Subcutaneous abdominal adipose tissue (tissue), 5 donors: ENCODE measurements around the gene RABGAP1L.

Experiments used
- H3K27ac ChIP-seq: one replicate; pipeline ENCODE4 v1.7.0; 2013; ENCODE audit warnings: low read depth, mild to moderate bottlenecking, inconsistent platforms, low read length, moderate library complexity
- H3K27me3 ChIP-seq, 5 donors: one replicate each; pipeline ENCODE4 v1.7.0; 2013; ENCODE audit warnings: low read length in 5 of 5, inconsistent platforms in 1 of 5; ENCODE audit not compliant: control insufficient read depth in 5 of 5, insufficient read depth in 4 of 5
- H3K36me3 ChIP-seq, 5 donors: one replicate each; pipeline ENCODE4 v1.7.0; 2013; ENCODE audit warnings: low read length in 5 of 5; ENCODE audit not compliant: control insufficient read depth in 5 of 5, insufficient read depth in 5 of 5
- H3K4me1 ChIP-seq, 5 donors: one replicate each; pipeline ENCODE4 v1.7.0; 2013; ENCODE audit warnings: low read length in 5 of 5, mild to moderate bottlenecking in 3 of 5, moderate library complexity in 1 of 5; ENCODE audit not compliant: control insufficient read depth in 5 of 5, insufficient read depth in 5 of 5
- H3K4me3 ChIP-seq, 5 donors: one replicate each; pipeline ENCODE4 v1.7.0; 2013; ENCODE audit warnings: low read length in 5 of 5, low read depth in 1 of 5
- H3K9ac ChIP-seq, 5 donors: one replicate each; pipeline ENCODE4 v1.7.0; 2013; ENCODE audit warnings: low read length in 5 of 5, mild to moderate bottlenecking in 4 of 5, moderate library complexity in 3 of 5
- H3K9me3 ChIP-seq, 5 donors: one replicate each; pipeline ENCODE4 v1.7.0; 2013; ENCODE audit warnings: low read length in 5 of 5; ENCODE audit not compliant: control insufficient read depth in 5 of 5
- donor health status: healthy.
- donor health status: healthy.
- donor health status: healthy.
- donor health status: healthy.
- donor health status: healthy.

Gene RABGAP1L

DNA sequence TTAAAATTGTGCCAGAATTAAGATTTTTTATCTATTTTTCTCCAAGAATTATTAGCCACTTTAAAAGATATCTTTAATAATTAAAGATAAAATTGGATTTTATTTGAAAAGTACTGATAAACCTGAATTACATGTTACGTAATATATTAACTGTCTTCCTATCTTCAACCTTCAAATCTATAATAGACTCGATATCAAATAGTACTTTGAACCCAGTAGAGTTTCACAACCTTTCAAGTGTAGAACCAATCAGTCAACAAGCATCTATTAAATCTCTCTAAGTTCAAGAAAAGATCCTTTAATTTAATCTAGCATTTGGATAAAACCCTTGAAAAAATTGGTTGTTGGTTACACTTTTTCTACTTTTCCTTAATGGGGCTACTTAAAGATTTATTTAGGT, 559.9 kb downstream of the RABGAP1L start:
- no peaks in the 10 kb centered on the region for H3K36me3 ChIP-seq
- no peak overlapping the region for H3K9ac ChIP-seq
- peaks cover 0 to 4% (median 0%) of the 10 kb centered on the region in 5 donors for H3K9me3 ChIP-seq
- H3K4me1 ChIP-seq: no peaks in the 10 kb centered on the region
- no peak overlapping the region for H3K27ac ChIP-seq
- no peaks in the 10 kb centered on the region for H3K27me3 ChIP-seq
- no peak overlapping the region for H3K4me3 ChIP-seq

DNA sequence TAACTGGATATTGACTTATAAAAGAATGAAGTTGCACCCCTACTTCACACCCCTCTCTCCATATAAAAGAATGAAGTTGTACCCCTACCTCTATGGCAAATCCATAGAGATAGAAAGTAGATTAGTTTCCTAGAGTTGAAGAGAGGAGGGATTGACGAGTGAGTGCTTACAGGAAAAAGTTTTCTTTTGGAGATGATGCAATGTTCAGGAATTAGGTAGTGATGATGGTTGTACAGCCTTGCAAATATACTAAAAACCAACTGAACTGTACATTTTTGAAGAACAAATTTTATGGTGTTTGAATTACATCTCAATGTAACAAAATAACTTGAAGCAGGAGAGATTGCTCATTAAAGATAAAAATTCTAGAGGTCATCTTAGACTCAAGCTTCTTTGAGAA, 561.3 kb downstream of the RABGAP1L start:
- Histone ChIP-seq H3K9me3 (peaks cover 0 to 4% (median 0%) of the 10 kb centered on the region in 5 donors), H3K27ac (no peak overlapping the region), H3K4me1 (no peaks in the 10 kb centered on the region), H3K4me3 (no peak overlapping the region), H3K27me3 (no peaks in the 10 kb centered on the region), H3K9ac (no peak overlapping the region), H3K36me3 (no peaks in the 10 kb centered on the region)

DNA sequence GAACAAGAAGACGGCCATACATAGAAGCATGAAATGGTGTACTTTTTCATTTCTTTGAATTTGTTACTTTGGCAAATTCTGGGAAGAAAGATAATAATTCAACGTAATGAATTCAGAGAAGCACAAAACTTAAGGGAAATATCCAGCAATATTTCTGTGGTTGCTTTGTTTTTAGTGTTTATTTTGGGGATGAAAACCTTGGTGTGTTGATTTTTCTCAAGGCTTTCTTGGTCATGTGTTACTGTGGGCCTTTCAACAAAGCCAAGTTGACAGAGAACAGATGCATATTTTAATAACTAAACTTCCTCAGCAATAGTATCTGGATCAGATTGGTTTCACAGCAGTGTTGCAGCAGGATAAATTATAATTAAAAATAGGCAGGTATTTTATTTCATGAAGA, 561.9 kb downstream of the RABGAP1L start:
- peaks cover 0 to 4% (median 0%) of the 10 kb centered on the region in 5 donors for H3K9me3 ChIP-seq
- no peak overlapping the region for H3K9ac ChIP-seq
- no peak overlapping the region for H3K4me3 ChIP-seq
- H3K27ac ChIP-seq: no peak overlapping the region
- H3K4me1 ChIP-seq: no peaks in the 10 kb centered on the region
- no peaks in the 10 kb centered on the region for H3K36me3 ChIP-seq
- H3K27me3 ChIP-seq: no peaks in the 10 kb centered on the region

DNA sequence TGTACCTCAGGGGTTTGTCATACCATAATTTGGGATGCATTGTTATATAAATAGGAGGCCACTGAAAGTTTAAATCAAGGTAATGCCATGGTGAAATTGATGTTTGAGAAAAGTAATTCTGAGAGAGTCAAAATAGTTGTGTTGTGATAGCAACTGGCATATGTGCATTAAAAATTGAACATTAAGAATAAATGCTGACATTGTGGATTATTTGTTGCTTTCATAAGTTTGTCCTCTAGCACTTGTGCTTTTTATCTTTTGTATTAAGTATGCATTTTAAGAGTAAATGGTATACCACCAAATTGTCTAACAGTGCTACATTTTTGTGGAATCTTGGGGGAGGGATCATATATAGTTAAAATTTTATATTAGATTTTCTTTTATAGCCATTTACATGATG, 564.5 kb downstream of the RABGAP1L start:
- H3K9ac ChIP-seq: no peak overlapping the region
- H3K27me3 ChIP-seq: no peaks in the 10 kb centered on the region
- peaks cover 0 to 4% (median 0%) of the 10 kb centered on the region in 5 donors for H3K9me3 ChIP-seq
- no peak overlapping the region for H3K27ac ChIP-seq
- H3K4me1 ChIP-seq: no peaks in the 10 kb centered on the region
- H3K4me3 ChIP-seq: no peak overlapping the region
- H3K36me3 ChIP-seq: no peaks in the 10 kb centered on the region

DNA sequence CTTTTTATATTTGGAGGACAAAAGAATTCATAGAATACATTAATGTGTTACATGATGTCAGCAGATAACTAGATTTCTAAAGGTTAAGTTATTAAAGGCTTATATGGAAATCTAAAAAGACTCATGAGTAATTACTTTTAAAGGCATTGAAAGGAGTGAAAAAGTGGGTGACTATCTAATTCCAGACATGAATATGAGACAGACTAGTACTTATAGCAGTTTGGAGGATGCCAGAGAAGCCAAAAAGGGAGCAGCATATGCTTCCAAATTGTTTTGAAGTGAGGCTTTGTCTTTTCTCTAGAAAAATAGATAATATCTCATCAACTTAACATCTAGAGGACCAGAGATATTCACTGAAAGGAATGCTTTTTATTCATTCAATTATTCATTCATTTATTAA, 564.9 kb downstream of the RABGAP1L start:
- no peak overlapping the region for H3K27ac ChIP-seq
- H3K27me3 ChIP-seq: no peaks in the 10 kb centered on the region
- H3K9ac ChIP-seq: no peak overlapping the region
- no peak overlapping the region for H3K4me3 ChIP-seq
- H3K4me1 ChIP-seq: no peaks in the 10 kb centered on the region
- H3K36me3 ChIP-seq: no peaks in the 10 kb centered on the region
- peaks cover 0 to 4% (median 0%) of the 10 kb centered on the region in 5 donors for H3K9me3 ChIP-seq

DNA sequence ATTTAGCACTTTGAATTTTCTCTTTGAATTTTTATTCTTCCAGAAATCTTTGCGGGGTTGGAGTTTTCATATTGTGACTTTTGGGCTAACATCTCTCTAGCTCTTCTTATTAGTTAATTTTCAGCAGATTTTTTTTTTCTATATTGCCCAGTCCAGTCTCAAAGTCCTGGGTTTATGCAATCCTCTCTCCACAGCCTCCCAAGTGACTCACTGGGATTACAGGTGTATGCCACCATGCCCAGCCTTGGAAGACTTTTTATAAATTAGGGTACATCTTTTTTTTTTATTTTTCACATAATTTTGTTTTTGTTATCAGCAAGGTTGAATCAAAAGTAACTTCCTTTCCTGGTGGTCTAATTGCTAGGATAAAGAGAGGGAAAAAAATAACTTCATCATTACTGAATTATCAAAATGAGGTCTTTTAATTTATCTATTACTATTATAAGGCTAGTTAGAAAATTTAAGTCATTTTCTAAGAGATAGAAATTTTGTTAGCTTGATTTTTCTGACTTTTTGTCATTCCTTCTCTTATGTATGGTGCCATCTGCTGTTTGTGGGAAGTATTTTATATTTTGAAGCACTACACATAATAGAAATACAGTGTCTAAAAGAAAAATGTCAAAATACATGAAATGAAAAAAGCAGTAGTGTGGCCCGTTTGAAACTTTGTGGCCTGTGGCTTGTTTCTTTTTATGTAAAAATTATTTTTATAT, 567.0 kb downstream of the RABGAP1L start:
- Histone ChIP-seq H3K9ac (no peak overlapping the region), H3K4me3 (no peak overlapping the region), H3K27me3 (no peaks in the 10 kb centered on the region), H3K36me3 (no peaks in the 10 kb centered on the region), H3K4me1 (no peaks in the 10 kb centered on the region), H3K9me3 (no peaks in the 10 kb centered on the region), H3K27ac (no peak overlapping the region)

DNA sequence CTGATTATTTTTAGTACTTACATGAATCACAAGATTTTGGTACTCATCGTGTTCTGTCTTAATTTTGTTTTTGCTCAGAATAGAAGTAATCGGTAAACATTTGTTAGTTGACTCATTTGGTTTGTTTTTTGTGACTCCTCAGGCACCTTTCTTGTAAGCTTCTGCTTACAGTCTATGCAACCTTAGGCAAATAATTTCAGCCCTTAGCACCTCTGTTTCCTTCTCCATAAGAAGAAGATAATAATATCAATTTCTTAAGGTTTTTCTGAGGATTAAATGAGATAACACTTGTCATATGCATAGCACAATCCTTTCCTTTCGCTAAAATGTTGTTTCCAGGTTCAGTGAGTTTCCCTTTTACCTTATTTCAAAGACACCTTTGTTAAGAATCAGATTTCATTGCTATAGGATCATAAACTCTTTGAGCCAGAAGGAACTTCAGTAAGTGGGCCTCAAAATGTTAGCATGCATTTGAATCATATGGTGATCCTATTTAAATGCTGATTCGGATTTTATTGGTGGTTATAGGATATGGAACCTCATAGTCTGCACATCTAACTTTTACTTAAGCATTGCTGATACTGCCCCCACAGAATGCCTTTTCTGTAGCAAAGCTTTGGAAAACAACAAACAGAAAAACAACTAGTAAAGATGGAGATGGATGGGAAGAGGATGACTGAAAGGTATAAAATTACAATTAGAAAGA, 567.7 kb downstream of the RABGAP1L start:
- H3K36me3 ChIP-seq: no peaks in the 10 kb centered on the region
- no peak overlapping the region for H3K27ac ChIP-seq
- H3K9me3 ChIP-seq: no peaks in the 10 kb centered on the region
- no peak overlapping the region for H3K4me3 ChIP-seq
- no peaks in the 10 kb centered on the region for H3K4me1 ChIP-seq
- no peaks in the 10 kb centered on the region for H3K27me3 ChIP-seq
- H3K9ac ChIP-seq: no peak overlapping the region

DNA sequence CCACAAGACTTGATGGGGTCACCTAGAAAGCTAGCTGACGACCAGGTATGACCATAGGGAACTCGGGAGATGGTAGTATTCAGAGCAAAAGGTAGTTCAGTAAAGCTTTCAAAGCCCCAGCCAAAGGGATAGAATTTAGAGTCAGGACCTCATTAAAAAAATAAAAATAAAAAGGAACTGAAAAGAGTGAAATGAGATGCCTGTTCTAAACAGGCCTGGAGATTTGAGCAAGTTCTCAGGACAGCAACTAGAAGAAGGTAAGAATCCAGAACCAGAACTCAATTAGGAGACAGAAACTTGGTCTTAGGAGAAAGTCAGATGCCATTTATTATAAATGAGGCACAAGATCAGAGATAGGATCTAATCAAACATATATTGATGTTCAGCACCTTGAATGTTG, 575.0 kb downstream of the RABGAP1L start:
- no peaks in the 10 kb centered on the region for H3K36me3 ChIP-seq
- no peaks in the 10 kb centered on the region for H3K4me1 ChIP-seq
- H3K27ac ChIP-seq: no peak overlapping the region
- H3K27me3 ChIP-seq: no peaks in the 10 kb centered on the region
- no peak overlapping the region for H3K9ac ChIP-seq
- H3K4me3 ChIP-seq: no peak overlapping the region
- H3K9me3 ChIP-seq: no peaks in the 10 kb centered on the region

DNA sequence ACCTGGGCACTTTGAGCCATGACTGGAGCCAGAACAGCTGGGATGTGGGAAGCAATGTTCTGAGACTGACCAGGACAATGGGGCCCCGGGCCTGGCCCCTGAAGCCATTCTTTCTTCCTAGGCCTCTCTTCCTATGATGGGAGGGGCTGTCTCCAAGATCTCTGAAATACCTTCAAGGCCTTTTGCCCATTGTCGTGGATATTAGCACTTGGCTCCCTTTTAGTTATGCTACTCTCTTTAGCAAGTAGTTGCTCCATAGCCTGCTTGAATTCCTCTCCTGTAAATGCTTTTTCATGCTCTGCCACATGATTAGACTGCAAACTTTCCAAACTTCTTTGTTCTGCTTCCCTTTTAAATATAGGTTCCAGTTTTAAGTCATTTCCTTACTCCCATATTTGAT, 577.5 kb downstream of the RABGAP1L start:
- Histone ChIP-seq H3K4me1 (no peaks in the 10 kb centered on the region), H3K27me3 (no peaks in the 10 kb centered on the region), H3K9ac (no peak overlapping the region), H3K9me3 (no peaks in the 10 kb centered on the region), H3K36me3 (no peaks in the 10 kb centered on the region), H3K4me3 (no peak overlapping the region), H3K27ac (no peak overlapping the region)

DNA sequence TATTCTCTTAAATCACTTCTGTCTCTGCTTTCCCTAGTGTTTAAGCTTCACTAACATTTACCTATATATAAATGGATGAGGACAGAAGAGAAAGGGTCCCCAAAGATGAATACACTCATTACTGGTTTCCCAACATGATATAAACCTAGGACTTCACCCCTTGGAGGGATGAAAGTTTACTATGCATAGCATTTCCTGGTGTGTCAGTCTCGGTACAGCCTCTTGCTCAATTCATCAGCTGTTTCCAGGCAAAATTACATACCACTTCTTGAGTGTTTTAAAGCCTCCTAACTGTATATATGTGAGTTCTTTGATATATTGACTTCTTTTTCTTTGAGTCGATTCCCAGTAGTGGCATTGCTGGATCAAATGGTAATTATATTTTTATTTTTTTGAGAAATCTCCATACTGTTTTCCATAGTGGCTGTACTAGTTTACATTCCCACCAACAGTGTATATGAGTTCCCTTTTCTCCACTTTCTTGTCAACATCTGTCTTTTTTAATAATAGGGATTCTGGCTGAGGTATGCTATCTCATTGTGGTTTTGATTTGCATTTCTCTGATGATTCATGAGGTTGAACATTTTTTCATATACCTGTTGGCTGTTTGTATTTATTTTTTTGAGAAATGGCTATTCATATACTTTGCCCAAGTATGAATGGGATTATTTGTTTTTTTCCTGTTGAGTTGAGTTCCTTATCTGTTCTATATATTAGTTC, 581.1 kb downstream of the RABGAP1L start:
- no peaks in the 10 kb centered on the region for H3K36me3 ChIP-seq
- H3K9ac ChIP-seq: no peak overlapping the region
- no peaks in the 10 kb centered on the region for H3K9me3 ChIP-seq
- no peak overlapping the region for H3K4me3 ChIP-seq
- no peak overlapping the region for H3K27ac ChIP-seq
- H3K4me1 ChIP-seq: peaks cover 0 to 2% (median 0%) of the 10 kb centered on the region in 5 donors
- no peaks in the 10 kb centered on the region for H3K27me3 ChIP-seq
